Colon (tissue), 2 donors: Measurements from ENCODE around the gene PDE9A.

Experiments
- FAIRE-seq: peaks from 2 replicates; lab custom pipeline; 2012; peaks lifted over from hg19 to GRCh38; lab: Jason Lieb, UNC
- donor health status: control.
- donor health status: control.

The PDE9A gene

DNA sequence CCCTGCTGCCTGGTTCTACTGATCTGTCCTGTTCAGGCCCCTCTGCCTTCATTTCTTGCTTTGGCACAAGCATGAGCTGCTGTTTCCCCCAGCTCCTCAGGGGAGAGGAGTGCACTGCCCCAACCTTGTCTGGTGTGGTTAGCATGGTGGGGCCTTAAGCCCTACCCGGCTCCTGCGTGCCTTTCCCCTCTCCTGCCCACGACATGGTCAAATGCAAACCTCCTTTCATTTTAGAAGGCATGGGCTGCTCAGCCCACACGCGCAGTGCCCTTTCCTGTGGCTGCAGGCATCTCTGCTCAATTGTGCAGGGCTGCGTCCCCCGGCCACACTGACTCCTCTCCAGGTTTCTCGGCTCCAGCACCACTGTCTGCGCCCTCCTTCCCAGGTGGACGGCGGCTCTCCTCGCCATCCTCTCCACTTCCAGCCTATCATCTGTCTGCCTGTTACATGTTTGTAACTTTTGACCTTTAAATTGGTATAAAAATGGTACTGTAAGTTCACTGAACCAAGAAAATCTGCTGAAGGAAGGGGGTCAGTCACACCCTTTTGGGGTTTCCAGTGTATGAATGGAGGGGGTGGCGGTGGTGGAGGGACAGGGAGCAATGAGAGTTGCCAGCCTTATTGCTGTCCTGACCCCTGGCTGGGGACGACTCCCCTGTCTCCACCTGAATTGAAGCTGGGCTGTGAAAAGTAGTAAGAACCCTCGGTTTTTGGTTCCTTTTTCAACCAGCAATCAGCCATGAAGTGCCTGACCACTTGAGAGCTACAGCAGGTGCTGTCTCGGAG lies 5.1 kb downstream of the PDE9A start:
- FAIRE-seq = no peak

DNA sequence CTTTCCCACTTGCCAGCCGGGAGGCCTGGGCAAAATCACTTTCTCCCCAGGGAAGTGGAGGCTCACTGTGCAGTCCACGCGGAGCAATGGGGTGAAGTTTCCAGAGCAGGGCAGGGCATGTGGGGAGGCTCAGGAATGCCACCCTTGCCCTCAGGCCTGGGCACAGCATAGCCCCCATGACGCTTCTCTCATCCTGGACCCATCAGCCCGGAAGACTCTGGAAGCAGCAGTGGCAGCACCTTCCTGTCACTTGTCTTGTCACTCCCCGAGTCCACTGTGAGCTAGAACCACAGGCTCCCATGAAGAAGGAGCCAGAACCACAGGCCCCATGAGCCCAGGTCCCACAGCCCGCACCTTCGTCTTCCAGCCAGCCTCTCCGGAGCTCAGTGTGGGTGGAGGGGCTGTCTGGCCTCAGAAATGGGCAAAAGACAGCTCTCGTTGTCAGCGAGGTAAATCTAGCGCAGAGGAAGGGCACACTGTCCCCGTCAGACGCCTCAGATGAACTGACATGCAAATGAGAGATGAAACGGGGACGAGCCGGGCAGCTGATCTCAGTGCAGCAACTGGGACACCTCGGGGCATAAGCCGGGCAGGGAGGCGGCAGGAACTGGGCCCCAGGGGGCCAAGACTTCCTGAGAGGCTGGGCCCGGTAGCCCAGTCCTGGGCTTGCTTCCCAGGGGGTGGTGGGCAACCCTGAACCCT lies 6.1 kb downstream of the PDE9A start:
- FAIRE-seq = no peak

DNA sequence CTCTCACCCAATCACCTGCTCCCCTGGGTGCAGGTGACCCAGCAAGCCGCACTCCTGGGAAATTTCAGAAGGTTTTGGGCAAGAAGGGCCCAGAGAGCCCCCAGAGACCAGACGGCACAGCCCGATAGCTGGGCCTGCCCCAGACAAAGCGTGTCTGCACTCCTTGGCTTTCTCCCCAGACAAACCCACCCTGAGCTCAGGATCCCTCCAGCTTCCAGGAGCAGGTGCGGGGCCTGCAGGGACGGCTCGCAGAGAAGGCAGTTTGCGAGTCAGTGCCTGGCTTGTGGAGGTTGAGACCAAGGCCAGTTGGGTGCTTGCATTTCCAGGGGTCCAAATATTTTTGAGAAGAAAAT lies 6.7 kb downstream of the PDE9A start:
- no peak for FAIRE-seq

DNA sequence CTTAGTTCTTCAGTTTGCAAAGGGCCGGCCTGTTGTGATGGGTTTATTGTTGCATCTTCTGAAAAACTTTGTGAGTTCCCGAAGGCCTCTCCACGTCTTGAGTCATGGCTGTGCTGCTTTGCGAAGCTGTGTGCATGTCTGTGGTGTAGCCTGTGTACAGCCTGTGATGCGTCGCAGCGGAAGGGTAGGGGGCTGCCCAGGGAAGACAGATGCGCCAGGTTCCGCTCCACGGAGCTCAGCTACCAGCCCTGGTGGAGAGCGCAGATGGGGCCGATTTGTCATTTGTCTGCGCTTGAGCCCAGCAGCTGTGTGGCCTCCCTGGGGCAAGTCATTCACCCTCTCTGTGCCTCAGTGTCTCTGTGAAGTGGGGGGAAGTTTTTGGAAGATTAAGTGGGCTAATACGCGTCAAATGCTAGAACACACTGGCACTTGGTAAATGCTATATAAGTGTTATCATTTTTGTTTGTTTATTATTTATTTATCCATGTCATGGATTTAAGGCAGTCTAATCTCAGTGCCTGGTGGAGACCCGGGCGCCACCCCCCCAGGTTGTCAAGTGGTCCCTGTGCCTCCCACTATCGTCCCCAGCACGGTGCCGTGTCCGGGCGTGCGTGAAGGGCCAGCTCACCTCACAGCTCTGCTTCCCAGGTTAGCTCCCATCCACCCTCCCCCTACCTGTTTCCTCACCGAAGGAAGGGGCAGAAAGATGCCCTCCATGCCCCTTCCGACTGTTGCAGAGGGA lies 8.4 kb downstream of the PDE9A start:
- FAIRE-seq = no peak

DNA sequence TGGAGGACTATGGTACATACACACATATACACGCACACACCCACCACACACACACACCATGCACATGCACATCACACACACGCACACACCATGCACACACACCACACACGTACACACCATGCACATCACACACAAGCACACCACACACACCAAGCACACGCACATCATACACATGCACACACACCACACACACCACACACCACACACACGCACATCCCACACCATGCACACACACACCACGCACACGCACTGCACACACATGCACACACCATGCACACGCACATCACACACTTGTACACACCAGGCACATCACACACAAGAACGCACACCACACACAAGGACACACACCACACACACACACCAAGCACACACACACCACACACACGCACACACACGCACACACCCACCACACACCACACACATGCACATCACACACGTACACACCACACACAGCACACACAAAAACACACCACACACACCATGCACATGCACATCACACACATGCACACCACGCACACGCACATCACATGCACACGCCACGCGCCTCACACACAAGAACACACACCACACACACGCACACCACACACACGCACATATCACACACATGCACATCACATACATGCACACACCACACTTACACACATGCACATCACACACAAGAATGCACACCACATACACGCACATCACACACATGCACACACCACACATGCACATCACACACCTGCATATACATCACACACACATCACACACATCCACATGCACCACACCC lies 9.2 kb downstream of the PDE9A start:
- no peak for FAIRE-seq

DNA sequence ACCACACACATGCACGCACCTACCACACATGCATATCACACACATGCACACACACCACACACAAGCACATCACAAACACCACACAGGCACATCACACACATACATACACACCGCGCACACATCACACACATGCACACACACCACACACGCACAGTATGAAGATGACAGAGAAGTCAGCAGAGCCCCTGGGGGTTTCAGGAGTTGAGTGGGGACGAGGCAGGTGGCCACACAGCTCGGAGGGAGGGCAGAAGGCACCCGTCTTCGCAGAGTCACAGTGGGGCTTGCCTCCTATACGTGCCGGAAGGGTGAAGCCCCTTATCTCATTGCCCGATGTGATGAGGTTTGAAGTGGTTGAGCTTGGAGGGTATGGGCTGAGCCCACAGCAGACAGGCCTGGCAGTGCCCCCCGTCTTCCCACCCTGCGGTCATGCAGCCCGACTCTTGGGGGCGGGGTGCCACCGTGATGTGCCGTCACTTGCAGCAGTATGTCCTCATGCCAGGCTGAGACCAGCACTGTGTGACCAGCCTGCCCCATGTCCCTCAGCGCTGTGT lies 9.9 kb downstream of the PDE9A start:
- no peak for FAIRE-seq

DNA sequence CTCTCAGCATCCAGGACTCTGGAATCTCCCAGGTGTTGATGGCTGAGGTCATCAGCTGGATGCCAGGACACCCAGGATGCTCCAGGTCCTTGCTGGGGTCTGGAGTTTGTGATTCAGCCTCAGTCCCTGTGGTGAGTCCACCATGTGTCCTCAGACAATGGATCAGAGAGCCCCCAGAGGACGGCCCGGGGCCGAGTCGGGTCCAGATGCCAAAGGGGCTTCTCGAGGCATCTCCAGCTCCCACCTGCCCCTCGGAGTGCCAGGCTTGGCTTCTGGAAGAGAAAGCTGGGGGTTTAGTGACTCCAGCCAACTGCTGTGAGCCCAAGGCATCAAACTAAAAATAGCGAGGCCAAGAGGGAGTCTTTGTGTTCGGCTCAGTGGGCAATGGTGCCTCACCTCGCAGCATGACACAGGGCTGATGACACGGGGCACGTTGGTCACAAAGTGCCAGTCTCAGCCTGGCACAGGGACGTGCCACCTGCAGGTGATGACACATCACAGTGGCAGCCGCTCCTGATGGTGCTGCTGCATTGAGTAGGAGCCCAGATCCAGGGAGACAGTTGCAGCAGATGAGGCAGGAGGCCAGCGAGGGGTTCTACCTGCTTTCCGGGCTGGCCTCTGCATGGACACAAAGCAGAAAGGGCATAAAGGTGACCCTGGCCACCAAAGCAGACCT lies 10.6 kb downstream of the PDE9A start:
- FAIRE-seq = no peak

DNA sequence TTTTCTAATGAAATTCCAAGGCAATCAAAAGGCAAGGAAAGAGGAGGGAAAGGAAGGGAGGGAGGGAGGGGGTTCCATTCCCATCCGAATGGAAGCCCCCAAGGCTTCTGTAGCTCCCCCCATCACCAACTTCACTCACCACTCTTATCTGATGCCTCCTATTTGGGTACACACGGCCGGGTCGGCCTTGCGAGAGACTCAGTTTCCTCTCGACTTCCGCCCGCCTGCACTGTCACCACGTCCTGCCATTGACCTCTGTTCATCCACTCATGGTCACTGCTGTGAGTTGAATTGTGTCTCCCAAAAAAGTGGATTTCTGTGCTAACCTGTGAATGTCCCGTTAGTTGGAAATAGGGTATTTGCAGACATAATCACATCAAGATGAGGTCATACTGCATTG lies 11.2 kb downstream of the PDE9A start:
- no peak for FAIRE-seq

DNA sequence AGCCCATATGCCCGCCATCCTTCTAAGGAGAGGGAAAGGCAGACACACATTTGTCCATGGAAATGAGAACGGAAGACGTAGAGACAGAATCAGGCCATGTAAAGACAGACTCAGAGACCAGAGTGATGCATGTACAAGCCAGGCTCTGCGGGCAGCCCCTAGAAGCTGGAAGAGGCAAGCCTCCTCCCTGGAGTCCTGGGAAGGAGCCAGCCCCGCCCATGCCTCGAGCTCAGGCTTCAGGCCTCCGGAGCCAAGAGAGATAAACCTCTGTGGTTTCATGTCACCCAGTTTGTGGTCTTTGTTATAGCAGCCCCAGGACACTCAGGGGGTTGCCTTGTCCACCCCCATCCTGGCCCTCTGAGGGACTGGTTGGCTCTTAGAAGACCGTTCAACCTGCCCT lies 11.6 kb downstream of the PDE9A start:
- no peak for FAIRE-seq

DNA sequence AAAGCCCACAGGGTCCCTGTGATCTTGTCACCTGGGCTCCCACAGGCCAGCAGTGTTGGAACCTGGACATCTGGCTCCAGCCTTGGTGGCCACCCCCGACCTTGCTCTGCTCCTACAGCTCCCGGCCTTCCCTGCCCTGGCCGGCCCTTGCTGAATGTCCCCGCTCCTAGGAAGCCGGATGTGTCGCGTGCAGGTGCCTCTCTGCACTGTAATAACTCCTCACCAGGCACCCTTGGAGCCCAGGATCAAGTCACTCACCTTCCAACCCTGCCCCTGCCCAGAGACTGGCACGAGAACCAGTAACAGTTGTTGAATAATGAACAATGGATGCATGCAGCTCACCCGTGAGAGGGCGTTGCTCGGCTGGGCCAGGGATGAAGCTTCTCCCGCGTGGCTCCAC lies 12.1 kb downstream of the PDE9A start:
- FAIRE-seq = no peak

DNA sequence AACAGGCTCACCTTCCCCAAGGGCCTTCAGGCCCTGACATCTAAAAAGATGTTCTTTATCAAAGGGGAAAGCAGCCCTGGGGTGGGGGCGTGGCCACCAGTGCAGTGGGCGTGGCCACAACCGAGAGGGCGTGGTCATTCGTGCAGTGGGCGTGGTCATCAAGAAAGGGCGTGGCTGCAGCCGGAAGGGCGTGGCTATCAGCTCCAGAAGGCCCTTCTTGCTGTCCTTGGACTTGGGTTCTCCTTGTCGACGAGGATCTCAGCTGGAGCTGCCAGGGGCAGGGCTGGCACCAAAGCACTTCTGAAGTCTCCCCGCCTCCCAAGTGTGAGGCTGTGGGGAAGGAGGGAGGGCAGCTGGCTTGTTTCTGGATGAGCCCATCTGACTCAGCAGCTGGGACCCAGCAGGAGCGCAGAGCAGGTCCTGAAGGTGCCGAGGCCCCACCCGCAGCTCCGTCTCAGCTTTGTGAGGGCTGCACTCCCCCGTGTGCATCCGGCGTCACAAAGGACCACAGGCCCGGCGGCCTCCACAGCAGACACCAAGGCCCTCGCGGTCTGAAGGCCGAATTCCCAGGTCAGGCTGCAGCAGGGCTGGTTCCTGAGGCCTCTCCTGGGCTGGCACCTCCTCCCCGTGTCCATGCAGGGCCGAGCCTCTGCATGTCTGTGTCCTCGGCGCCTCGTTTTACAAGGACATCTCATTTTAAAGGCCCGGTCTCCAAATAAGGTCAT lies 12.8 kb downstream of the PDE9A start:
- FAIRE-seq = no peak

DNA sequence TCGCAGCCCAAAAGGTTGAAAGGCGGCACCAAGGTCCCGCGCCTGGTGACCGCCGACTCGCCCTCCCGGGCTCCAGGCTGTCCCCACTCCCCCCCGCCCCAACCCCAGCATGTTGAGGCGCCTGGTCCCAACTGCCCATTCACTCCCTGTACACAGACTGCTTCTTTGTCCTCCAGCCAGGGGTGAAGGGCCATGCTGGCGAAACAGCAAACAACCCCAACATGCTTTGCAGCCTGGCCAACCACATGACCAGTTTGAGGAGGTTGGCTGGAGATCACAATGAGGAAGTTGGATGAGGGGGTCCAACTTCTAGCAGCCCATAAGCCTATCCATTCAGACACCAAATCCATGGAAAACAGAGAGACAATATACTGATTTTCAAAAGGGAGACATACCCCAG lies 13.5 kb downstream of the PDE9A start:
- FAIRE-seq = no peak

DNA sequence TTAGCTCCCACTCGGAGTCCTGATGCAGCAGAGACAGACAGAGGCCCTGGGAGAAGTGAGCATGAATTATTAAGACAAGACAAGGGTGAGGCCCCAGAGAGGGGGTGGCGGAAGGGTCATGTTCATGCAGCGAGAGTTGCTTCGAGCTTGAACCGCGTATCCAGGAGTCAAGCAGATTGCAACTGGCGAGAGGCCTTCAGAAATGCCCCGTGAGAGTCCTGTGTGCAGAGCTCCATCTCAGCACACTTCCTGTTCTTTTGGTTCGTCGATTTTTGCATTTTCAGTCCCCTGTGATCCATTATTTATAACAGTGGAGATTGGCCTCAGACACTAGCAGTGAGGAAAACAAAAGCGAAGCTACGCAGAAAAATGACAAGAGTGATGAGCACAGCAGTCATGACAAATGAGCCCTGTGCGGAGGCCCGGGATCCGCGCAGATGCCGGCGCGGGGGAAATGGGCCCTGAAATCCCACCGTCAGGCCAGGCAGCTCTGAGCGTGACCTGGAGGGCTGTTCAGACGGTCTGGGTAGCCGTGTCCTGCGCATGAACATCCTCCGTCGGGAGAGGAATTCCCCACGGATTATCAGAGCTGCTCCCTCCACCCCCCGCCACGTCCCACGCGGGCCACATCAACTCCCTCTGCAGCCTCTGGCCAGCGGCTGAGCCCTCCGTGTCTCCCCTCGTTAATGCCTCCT lies 15.0 kb downstream of the PDE9A start:
- FAIRE-seq = no peak

DNA sequence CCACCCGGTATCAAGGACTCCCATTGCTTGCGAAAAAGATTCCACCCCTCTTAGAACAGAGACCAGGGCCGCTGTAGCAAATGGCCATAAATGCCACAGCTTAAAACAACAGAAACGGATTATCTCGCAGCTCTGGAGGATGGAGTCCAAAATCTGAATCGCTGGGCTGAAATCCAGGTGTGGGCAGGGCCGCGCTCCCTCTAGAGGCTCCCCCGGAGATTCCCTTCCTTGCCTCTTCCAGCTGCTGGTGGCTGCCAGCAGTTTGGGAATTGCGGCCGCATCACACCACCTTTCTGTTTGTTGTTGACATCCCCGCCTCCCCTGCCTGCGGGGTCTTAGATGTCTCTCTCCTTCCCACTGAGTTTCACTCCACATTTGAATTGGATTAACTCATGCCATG lies 15.6 kb downstream of the PDE9A start:
- FAIRE-seq = no peak

DNA sequence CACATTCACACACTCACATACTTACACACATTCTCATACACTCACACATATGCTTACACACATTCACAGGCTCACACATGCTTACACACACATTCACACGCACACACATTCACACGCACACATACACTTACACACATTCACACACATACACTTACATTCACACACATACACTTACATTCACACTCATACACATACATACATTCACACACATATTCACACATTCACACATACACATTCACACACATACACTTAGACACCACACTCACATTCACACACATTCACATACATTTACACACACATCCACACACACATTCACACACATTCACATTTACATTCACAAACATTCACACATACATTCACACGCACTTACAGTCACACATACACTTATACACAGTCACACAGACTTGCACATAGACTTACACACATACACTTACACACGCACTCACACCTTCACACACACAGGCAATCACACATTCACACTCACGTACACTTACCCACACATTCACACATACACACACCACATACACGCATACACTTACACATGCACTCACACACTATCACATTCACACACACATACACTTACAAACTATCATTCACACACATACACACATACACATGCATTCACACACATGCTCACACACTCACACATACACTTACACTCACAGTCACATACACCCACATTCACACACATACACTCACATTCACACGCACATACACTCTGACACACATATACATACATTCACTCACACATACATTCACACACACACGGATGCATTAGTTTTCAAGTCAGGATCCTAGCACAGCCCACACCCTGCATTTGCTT lies 16.8 kb downstream of the PDE9A start:
- FAIRE-seq = no peak

DNA sequence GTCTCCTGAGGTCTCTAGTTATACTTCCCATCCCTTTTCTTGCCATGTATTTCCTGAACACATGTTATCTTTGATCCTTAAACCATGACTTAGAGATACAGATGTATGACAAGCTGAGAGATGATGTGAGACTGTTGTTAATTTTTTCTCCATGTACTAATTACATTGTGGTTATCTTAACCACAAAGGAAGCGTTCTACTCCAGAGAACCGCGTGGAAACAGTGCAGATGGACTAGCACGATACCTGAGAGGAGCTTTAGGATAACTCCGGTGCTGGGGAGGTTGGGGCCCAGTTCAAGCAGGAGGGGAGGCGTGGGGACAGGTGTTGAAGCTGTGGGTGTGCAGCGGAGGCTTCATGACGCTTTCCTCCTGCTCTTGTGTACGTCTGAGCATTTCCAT lies 17.5 kb downstream of the PDE9A start:
- no peak for FAIRE-seq

DNA sequence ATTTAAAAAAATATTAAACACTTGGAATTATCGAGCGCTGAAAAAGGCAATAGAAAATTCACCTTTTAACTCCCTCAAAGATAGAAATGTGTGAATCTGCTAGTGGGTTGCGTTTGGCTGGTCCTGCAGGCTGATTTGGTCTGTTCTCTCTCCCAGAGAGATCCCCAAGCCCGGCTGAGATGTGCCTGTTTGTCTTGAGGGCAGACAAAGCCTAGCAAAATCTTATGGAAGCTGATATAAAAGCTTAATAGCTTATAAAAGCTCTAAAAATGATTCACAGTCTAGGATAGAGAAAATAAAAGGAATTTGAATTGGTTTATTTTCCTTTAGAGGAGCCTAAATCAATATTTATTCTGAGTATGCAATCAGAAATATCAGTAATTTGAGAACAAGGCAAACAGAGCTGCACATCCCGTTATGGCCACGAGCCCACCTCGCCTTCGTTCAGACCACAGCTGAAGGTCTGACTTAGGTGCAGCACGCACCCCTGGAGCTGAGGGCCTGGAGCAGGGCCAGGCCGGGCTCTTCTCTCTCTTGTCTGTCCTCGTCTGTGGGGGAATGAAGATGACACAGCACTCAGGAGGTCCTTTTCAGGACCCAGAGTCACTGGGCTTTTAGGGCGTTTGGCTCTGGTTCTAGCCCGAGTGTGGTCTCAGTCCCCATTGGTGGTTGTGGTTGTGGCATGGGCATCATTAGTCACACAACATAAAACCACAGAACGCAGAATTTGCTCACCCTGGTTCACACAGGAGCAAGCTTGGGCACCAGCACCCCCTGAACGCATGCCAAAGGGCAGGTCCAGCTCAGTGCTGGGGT lies 18.6 kb downstream of the PDE9A start:
- FAIRE-seq = no peak

DNA sequence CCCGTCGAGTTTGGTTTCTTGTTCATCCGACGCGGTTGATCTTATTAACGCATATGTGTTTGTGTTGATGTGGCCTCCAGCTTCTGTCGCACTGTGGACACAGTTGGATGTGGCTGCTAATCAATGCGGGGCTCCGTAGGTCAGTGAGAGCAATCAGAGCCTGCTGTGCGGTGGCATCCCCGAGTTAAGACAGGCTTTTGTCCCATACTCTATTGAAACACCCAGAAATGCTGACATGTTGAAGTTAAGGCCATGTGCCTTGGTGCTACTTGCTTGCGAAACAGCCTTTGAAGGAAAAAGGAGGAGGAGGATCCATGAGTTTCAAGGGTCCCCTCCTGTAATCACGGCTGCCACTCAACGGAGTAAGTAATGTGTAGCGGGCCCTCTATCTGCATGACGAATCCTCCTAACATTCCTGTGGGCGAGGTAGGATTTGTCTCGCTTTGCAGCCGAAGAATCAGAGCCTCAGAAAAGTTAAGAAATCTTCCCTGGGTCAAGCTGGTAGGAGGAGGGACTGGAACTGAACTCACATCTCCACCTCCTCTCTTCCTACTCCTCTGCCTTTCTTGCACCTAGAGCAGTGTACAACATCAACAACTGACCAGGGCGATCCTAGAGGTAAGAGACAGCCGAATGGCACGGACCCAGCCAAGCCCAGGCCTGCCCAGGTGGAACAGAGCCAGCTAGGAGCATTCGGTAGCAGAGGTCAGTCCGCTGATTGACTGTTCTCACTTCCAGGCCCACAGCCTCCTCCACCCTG lies 19.5 kb downstream of the PDE9A start:
- FAIRE-seq = no peak
